Activated B cell treated with CpG ODN at 0.5 μM for 24 hours (primary cell): ENCODE measurements around the gene FNIP1. TPM values are rescaled to one million over a fixed set of nuclear protein-coding genes. Genes with fewer than 3 reads are reported as not detected.

ENCODE experiments used
- ATAC-seq: fragments of 200-7000 bp; cut with Tn5 transposase; one replicate; pipeline ENCODE4 v1.10.0; 2021; ENCODE audit warnings: low read depth, mild to moderate bottlenecking, moderate library complexity
- CTCF ChIA-PET: fragments of 350-600 bp; sonication (Branson Sonifier 250); formaldehyde crosslinking; loops from one replicate; lab custom pipeline; 2021; ENCODE audit warnings: antibody characterized with exemption; lab: Charles Lee
- POLR2A ChIA-PET: fragments of 350-600 bp; sonication (Branson Sonifier 250); formaldehyde crosslinking; loops from one replicate; lab custom pipeline; 2021; ENCODE audit warnings: antibody characterized with exemption; lab: Charles Lee
- DNase-seq: peaks from one replicate; pipeline ENCODE4 v3.0.0; 2022
- H3K27ac Mint-ChIP-seq: one replicate; pipeline ENCODE4 v1.8.0; 2020; ENCODE audit warnings: mixed read lengths
- H3K27me3 Mint-ChIP-seq: one replicate; pipeline ENCODE4 v1.8.0; 2021; ENCODE audit warnings: mixed read lengths
- H3K36me3 Mint-ChIP-seq: one replicate; pipeline ENCODE4 v1.8.0; 2021; ENCODE audit warnings: low read depth, mixed read lengths
- H3K4me1 Mint-ChIP-seq: one replicate; pipeline ENCODE4 v1.8.0; 2021; ENCODE audit warnings: mixed read lengths
- H3K4me3 Mint-ChIP-seq: one replicate; pipeline ENCODE4 v1.8.0; 2020; ENCODE audit warnings: mild to moderate bottlenecking, mixed read lengths
- H3K9me3 Mint-ChIP-seq: one replicate; pipeline ENCODE4 v1.8.0; 2020; ENCODE audit warnings: mixed read lengths
- intact Hi-C: fragments of 100-400 bp; cut with micrococcal nuclease; formaldehyde crosslinking; loops from one replicate; pipeline ENCODE4 v1.15.1; 2024
- total RNA-seq: library from RNA; stranded (reverse); gene quantifications from 2 replicates; pipeline ENCODE4 v1.2.3, GENCODE V29; 2022
- TF ChIP-seq, protein P1 (sequence below): fragments of 200-600 bp; IDR thresholded peaks from one replicate; pipeline ENCODE4 v1.8.0; 2022; ENCODE audit warnings: antibody characterized with exemption, mild to moderate bottlenecking

FNIP1 gene
- total RNA-seq, 1 donor from 2014 or later: 34.0 TPM

DNA sequence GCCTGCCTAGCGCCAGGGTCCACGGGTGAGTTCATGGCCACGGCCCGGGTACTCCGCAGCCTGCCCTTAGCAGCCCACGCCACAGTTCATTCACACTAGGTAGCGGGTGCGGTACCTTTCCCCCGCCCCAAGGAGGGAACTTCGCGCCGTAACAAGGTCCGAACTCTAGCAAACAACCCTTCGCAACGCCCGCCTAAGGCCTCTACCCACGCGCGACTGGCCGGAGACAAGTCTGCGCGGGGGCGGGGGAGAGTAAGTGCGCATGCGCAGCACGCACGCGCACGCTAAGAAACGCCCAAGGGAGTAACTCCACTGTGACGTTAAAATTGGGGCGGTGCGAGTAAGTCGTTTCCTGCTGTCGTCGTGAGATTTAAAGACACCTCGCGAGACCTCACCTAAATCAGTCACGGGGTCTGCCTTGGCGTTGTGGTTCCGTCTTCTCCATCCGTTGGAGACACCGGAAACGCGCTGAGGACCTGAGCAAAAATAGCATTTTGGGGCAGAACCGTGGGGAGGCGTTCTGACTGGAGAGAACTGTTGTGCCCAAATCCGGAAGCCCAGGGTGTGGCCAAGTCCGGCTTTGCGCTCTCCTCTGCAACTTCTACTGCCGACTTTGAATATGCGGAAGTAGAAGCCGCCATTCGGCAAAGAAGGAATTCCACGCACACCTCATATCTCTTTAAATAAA is 161.7 kb downstream of the FNIP1 start, which contains the start of gene RAPGEF6:
TSS of gene RAPGEF6 (minus strand) at position 234 of the 688 bp plus-strand sequence. CDS start at position 35, 199 bp downstream.
- ChIA-PET CTCF (interaction anchor here (1.0 to 1.4 kb wide), 3 partner anchors 12 to 373 kb away, joined by 3 to 11 read pairs (median 3); no protein-coding TSS in a partner anchor), POLR2A (interaction anchor here (0.5 to 1.8 kb wide), 13 partner anchors 12 to 1329 kb away, joined by 3 to 46 read pairs (median 4); partner anchors contain the start of genes AFF4 and FNIP1)
- no peaks in the 10 kb centered on the region for H3K27me3 Mint-ChIP-seq
- peaks cover 15% of the 10 kb centered on the region for H3K36me3 Mint-ChIP-seq
- peak within 1 kb of the TSS; percentile 90 for H3K4me3 Mint-ChIP-seq
- intact Hi-C loops: loop anchor here (1.0 to 10.0 kb wide), 11 partner anchors 12 to 776 kb away; partner anchors contain the start of genes FNIP1, LYRM7 and SLC22A4
- peak within 1 kb of the TSS; percentile 99 for H3K27ac Mint-ChIP-seq
- no peaks in the 10 kb centered on the region for H3K9me3 Mint-ChIP-seq
- TF ChIP-seq, protein P1, sequence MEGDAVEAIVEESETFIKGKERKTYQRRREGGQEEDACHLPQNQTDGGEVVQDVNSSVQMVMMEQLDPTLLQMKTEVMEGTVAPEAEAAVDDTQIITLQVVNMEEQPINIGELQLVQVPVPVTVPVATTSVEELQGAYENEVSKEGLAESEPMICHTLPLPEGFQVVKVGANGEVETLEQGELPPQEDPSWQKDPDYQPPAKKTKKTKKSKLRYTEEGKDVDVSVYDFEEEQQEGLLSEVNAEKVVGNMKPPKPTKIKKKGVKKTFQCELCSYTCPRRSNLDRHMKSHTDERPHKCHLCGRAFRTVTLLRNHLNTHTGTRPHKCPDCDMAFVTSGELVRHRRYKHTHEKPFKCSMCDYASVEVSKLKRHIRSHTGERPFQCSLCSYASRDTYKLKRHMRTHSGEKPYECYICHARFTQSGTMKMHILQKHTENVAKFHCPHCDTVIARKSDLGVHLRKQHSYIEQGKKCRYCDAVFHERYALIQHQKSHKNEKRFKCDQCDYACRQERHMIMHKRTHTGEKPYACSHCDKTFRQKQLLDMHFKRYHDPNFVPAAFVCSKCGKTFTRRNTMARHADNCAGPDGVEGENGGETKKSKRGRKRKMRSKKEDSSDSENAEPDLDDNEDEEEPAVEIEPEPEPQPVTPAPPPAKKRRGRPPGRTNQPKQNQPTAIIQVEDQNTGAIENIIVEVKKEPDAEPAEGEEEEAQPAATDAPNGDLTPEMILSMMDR: no peak
- ATAC-seq (peak; percentile 87), DNase-seq (peak; percentile 89)
- H3K4me1 Mint-ChIP-seq: peaks cover 42% of the 10 kb centered on the region

DNA sequence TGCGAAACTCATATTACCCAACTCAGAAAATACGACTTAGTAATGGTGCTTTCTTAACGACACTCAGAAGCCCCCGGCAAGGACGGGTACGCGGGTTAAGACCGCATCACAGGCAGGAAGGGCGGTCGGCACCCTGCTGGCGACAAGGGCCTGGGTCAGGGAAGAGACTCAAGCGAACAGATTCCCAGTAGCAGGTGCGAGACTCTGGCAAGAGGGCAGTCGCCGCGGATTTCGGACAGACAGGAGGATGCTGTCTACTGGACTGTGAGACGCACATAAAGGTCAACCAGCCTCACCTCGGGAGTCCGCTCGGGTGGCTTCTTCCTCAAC is 162.2 kb downstream of the FNIP1 start:
- no peaks in the 10 kb centered on the region for H3K9me3 Mint-ChIP-seq
- ATAC-seq (peak; percentile 26), DNase-seq (no peak)
- peaks cover 43% of the 10 kb centered on the region for H3K4me1 Mint-ChIP-seq
- peak overlapping the region; percentile 99 for H3K27ac Mint-ChIP-seq
- CTCF ChIA-PET: interaction anchor here (1.5 kb wide), 1 partner anchor 45 kb away, joined by 4 read pairs; no protein-coding TSS in a partner anchor
- POLR2A ChIA-PET: interaction anchor here (1.1 to 1.8 kb wide), 2 partner anchors 13 to 19 kb away, joined by 3 to 46 read pairs; no protein-coding TSS in a partner anchor
- peak overlapping the region; percentile 90 for H3K4me3 Mint-ChIP-seq
- no peaks in the 10 kb centered on the region for H3K27me3 Mint-ChIP-seq
- H3K36me3 Mint-ChIP-seq: peaks cover 15% of the 10 kb centered on the region
- TF ChIP-seq, protein P1: no peak
- intact Hi-C loops: loop anchor here (2.0 to 10.0 kb wide), 8 partner anchors 36 to 776 kb away; partner anchors contain the start of gene LYRM7

DNA sequence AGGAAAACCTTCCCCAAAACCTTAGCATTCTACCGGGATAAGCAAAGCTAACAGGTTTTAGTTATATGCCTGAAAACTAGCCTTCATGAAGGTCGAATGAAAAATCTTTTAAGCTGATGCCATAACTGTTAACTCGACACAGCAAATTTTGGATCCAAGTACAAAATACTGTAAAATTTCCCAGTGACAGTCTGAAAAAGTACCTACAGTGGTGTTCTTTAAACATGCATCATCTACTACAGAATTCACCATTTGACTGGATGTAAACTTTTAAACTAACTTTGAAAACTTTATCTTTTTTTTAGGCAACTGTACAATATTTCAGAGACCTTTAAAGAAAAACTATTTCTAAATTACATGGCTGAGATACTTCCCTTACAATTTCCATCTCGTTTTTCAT is 162.6 kb downstream of the FNIP1 start:
- TF ChIP-seq, protein P1: no peak
- peaks cover 19% of the 10 kb centered on the region for H3K36me3 Mint-ChIP-seq
- intact Hi-C loops: loop anchor here (2.0 to 10.0 kb wide), 8 partner anchors 37 to 777 kb away; partner anchors contain the start of gene LYRM7
- ChIA-PET CTCF (interaction anchor here (1.5 kb wide), 1 partner anchor 45 kb away, joined by 4 read pairs; no protein-coding TSS in a partner anchor), POLR2A (interaction anchor here (0.6 to 2.1 kb wide), 3 partner anchors 13 to 194 kb away, joined by 3 to 9 read pairs (median 9); no protein-coding TSS in a partner anchor)
- no peaks in the 10 kb centered on the region for H3K27me3 Mint-ChIP-seq
- peak overlapping the region; percentile 99 for H3K27ac Mint-ChIP-seq
- ATAC-seq (no peak), DNase-seq (no peak)
- peaks cover 43% of the 10 kb centered on the region for H3K4me1 Mint-ChIP-seq
- H3K4me3 Mint-ChIP-seq: peak overlapping the region; percentile 90
- H3K9me3 Mint-ChIP-seq: no peaks in the 10 kb centered on the region

DNA sequence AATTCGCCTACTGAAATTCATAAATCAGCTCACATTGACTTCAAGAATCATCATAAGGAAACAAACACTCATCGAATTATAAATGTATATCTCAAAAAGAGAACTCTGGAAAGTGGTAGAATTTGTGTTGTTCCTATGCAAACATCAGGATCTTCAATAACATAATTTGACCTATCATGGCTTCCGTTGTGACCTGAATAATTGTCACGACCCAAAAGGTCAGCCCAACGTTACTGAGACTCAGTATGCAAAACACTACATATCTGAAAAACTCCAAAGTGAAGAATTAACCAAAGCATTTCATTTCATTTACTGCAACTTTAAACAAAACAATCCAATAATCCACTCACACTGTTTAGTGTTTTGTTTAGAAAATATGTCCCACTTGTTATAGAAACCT is 163.0 kb downstream of the FNIP1 start:
- Mint-ChIP-seq H3K27ac (peak overlapping the region; percentile 99), H3K4me3 (peak overlapping the region; percentile 90), H3K4me1 (peaks cover 43% of the 10 kb centered on the region), H3K27me3 (no peaks in the 10 kb centered on the region), H3K9me3 (no peaks in the 10 kb centered on the region), H3K36me3 (peaks cover 23% of the 10 kb centered on the region)
- ATAC-seq (no peak), DNase-seq (no peak)
- ChIA-PET POLR2A (interaction anchor here (0.6 to 2.1 kb wide), 3 partner anchors 13 to 194 kb away, joined by 3 to 9 read pairs (median 9); no protein-coding TSS in a partner anchor), CTCF (interaction anchor here (1.5 kb wide), 1 partner anchor 44 kb away, joined by 4 read pairs; no protein-coding TSS in a partner anchor)
- TF ChIP-seq, protein P1: no peak
- intact Hi-C loops: loop anchor here (2.0 to 10.0 kb wide), 8 partner anchors 37 to 777 kb away; partner anchors contain the start of gene LYRM7
